Activated CD8-positive, alpha-beta memory T cell treated with anti-CD3 and anti-CD28 coated beads, Interleukin-2, amount 50 U/mL, for 24 hours (primary cell): ENCODE results near the gene LMAN2.
"Not testable (repeated sequence)": the region's sequence is repeated elsewhere in the genome, so short reads cannot be mapped to it uniquely, and the experiment has no call there.

Source experiments
- DNase-seq: peaks from one replicate; pipeline ENCODE4 v3.0.0-alpha.2; 2020; ENCODE audit errors: extremely low read depth

LMAN2 gene

GRCh38 chr5:177306674-177307543 is 44.6 kb downstream of the LMAN2 start:
- no peak for DNase-seq

- DNase-seq, result not testable (repeated sequence)
Observed at GRCh38 chr5:177306103-177306640, 45.3 kb downstream of the LMAN2 start.

DNA sequence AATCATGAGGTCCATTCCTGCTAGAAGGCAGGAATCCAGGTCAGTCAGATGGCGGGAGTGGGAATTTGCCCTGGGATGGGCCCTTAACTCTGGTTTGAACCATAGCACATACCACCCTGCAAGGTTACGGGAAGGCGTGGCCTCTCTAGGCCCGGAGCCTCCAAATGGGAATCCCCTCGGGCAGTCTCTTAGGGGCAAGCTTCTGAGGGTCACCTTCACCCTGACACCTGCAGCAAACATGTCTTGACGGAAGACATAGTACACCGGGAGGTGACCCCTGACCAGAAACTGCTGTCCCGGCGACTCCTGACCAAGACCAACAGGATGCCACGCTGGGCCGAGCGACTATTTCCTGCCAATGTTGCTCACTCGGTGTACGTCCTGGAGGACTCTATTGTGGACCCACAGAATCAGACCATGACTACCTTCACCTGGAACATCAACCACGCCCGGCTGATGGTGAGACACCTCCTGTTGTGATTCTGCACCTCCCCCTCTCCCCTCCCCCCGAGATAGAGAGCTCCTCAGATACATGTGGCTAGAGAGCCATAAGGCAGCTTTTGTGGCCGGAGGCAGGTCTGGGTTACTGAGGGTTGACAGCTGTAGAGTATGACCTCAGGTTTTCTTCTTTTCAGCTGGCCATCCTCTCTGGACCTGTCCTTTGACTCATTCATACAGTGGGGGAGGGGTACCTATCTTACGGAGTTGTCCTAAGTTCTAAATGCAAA is 46.9 kb downstream of the LMAN2 start:
- no peak for DNase-seq

DNA sequence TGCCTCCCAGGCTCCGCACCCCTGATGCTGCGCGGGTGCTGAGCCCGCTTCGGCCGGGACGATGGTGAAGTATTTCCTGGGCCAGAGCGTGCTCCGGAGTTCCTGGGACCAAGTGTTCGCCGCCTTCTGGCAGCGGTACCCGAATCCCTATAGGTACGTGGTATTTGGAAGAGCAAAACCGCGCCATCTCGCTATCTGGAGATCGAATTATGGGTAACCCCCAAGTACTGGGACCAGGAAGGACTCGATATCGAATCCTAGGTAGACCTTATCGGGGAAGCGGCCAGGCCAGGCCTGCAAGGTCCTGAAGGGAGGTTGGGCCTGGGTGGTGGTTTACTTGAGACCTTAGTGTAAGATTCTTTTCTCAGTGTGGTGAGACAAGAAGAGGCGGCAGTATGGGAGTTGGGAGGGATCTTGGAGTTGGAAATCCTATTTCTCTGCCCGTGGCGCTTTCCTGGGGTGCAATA is 47.5 kb downstream of the LMAN2 start:
- no peak for DNase-seq

- peak; percentile 71 for DNase-seq
Observed at GRCh38 chr5:177303121-177303924, 48.1 kb downstream of the LMAN2 start, which contains the start of the genes PRELID1 and RAB24. Gene PRELID1 (plus strand): TSS chr5:177303799. CDS start chr5:177303986, 187 bp downstream. Gene RAB24 (minus strand): TSS chr5:177303719. CDS start chr5:177303288, 431 bp downstream.

- DNase-seq, result no peak
Observed at GRCh38 chr5:177302354-177303110, 48.9 kb downstream of the LMAN2 start.

DNA sequence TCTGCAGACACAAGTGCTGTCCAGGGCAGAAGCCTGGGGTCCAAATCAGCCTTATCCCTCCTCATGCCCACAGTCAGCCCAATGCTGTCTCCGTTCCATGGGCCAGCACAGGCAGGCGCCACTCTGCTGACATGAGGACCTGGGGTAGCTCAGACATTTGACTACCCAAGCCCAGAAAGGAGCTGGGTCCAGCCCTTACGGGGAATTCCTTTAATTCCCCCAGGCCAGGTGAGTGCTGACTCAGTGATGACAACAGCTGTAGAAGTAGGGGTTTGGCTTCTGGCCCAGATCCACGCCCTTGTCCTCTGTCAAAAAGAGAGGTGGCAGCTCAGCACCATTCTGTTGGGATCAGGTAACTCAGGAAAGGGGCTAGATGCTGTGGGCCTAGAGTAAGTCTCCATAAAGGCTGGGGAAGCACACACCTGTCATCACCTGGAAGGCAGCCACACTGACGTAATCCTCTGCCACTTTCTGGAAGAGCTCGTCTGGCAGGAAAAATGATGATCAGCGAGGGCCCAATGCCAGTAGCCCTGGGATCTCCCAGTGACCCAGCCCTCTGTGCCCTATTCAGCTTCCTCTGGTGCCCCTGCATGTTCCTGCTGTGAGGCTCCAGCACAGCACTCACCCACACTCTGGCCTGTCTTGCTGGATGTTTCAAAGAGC is 49.8 kb downstream of the LMAN2 start:
- no peak for DNase-seq

DNA sequence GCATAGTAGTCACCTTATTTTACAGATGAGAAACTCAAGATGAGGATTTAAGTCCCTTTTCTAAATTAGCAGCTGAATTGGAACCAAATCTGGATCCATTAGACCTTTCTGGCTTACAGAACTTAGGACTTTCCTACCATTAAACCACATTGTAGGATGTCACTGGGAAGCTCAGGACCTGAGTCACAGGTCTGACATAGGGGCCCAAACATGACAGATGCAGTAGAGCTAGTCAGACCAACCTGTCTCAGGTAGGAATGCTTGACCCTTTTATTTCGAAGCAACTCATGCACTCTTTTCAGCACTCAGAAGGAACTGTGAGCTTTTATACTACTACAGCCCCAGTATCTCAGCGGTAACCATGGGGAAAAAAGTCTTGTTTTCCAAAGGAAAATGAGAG is 50.5 kb downstream of the LMAN2 start:
- no peak for DNase-seq

DNA sequence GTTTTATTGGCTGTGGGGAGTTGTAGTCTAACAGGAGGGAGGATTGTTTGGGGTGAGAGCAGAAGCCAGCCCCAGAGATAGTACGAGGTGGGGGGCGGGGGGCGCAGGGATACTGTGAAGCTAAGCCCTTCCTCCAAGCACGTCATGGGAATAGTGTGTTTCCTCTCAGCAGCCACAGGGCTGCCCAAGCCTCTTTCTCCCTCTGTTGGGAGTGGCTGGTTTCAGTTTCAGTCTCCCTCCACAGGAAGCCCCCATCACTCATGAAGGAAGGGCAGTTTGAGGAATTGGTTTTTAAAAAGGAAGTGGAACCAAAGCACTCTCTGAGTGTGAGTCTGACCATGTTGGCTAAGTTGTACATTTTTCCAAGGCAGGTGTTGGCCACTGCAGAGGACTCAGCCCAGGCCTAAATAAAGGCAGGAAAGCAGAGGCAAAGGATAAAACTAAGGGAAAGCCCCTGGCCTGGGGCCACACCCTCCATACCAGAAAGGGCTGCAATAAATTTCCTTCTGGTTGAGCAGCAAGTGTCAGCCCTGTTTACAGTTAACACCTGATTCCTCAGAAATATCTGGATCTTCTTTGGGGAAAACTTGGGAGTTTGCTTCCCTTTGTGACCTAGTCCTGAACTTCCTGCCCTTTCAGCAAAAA is 51.1 kb downstream of the LMAN2 start:
- DNase-seq, result no peak

DNA sequence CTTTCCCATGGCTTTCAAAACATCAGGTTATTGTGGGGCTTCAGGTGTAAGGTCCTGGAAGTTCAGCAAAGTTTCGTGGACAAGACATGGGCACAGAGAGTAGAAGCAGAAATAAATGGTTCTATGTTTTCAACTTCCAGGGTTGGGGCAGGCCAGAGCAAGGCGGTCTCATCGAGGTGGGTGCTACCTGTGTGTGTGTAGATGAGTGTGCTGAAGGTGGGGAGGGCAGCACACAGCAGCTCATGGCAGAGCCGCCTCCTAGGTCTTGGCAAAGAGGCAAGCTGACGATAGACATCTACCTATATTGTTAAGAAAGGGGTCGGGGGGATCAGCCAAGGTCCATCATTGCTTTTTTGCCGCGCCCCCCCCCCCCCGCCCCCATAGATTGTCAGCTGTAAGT is 51.8 kb downstream of the LMAN2 start:
- DNase-seq, result no peak

DNA sequence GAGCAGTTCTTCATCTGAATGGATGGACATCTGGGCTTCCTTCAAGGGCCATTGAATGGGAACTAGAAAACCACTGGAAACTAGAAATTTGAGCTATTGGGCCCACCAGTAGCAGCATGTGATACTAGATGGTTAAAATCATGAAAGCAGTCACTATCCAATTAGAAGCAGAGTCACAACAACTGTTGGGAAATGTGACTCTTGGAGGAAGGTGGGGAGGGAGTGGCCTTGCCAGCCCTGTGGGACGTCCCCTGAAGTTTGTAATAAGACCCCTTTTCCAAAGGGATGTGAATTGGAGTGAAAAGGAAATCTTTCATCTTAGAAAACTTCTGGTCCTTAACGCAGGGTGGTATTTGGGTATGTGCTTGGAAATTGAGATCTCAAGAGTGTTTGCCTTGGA is 53.5 kb downstream of the LMAN2 start:
- no peak for DNase-seq

DNA sequence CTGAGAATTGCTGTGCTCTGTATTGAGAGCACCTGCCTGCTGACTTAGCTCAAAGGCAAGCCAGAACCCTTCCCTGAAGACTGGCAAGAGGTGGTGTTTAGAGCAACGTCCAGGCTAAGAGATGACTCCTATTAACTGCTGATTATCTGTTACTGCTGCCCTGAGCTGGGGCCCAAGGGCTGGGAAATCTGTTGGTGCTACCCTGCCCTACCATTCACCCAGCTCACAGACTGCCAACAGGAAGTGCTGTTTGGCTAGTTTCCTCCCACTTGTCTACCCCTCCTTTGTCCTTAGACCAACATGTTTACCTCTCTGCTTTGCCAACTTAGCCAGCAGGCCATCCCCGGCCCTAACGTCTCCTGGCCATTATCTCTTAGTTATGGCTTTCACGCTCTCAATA is 54.9 kb downstream of the LMAN2 start:
- DNase-seq, result no peak

GRCh38 chr5:177295924-177296323 is 55.5 kb downstream of the LMAN2 start:
- no peak for DNase-seq

GRCh38 chr5:177294632-177295031 is 56.8 kb downstream of the LMAN2 start:
- no peak for DNase-seq

DNA sequence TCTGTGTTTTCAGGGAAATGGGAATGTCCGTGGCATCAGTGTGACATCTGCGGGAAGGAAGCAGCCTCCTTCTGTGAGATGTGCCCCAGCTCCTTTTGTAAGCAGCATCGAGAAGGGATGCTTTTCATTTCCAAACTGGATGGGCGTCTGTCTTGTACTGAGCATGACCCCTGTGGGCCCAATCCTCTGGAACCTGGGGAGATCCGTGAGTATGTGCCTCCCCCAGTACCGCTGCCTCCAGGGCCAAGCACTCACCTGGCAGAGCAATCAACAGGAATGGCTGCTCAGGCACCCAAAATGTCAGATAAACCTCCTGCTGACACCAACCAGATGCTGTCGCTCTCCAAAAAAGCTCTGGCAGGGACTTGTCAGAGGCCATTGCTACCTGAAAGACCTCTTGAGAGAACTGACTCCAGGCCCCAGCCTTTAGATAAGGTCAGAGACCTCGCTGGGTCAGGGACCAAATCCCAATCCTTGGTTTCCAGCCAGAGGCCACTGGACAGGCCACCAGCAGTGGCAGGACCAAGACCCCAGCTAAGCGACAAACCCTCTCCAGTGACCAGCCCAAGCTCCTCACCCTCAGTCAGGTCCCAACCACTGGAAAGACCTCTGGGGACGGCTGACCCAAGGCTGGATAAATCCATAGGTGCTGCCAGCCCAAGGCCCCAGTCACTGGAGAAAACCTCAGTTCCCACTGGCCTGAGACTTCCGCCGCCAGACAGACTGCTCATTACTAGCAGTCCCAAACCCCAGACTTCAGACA is 57.5 kb downstream of the LMAN2 start:
- DNase-seq, result no peak

DNA sequence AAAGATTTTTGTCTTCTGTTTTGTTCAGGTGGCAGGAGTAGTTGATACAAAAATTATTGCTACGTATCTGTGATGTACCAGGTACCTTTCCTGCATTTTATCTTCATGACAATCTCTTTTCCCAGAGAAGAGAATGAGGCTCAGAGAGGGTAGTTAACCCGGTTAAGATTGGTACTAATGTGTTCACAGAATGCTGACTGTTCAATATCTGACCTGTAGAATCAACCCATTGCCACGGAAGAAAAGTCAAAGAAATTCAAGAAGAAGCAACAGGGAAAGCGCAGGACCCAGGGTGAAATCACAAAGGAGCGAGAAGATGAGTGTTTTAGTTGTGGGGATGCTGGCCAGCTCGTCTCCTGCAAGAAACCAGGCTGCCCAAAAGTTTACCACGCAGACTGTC is 59.7 kb downstream of the LMAN2 start:
- no peak for DNase-seq

DNA sequence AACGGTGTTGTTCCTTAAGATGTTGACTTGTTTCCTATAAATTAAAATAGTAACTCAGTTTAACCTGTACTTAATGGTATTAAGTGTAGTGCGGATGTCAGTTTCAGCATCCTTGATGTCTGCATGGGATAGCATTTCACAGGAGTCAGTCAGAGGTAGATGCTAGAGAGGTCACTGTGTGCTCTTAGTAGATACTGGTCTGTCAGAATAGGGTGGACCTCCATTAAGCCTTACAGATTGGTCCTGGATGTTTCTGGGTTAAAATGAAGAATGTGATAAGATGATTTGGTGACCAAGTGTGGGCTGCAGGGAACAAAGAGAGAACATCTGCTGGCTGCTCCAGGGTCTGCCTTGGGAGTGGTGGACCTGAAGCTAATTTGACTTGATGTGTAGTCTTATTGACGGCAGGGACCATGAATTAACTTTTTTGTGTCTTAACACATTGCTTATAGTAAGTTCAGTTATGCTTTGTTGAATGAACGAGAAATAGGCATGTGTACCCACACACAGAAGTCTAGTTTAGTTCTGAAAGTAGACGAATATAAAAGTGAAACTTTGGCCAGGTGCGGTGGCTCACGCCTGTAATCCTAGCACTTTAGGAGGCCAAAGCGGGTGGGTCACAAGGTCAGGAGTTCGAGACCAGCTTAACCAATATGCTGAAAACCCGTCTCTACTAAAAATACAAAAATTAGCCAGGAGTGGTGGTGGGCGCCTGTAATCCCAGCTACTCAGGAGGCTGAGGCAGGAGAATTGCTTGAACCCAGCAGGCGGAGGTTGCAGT is 60.5 kb downstream of the LMAN2 start:
- no peak for DNase-seq

DNA sequence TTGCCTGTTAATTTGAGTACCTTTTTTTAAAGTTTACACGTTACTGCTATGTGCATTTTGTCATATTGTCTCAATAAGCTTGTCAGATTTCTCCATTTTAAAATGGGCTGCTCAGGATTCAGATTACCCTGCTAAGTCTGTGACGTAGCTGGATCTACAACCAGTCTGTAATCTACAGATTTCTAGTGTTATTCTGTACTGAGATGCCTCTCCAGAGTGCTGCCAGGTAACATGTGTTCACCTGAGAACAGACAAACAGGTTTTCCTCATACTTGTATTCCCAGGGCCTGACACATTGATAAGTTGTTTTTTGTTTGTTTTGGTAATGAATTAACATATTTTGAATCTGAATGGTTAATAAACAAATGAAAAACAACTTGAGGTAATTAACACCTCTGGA is 63.3 kb downstream of the LMAN2 start:
- no peak for DNase-seq
